Measurements from ENCODE around the gene CDK9.
A peak's percentile ranks its signal among the peaks of the same experiment; 100 is the strongest.

CDK9 gene

GRCh38 chr9:127761061-127761460 lies 24.8 kb upstream of the CDK9 start:
- H3K36me3 Mint-ChIP-seq (ENCODE audit: low read depth), result peaks cover 7% of the 10 kb centered on the region
- no peak for TF ChIP-seq CTCF (IDR thresholded peaks at IDR 0.05; ENCODE audit: unreplicated experiment in 3 of 3)
- no peaks in the 10 kb centered on the region for H3K9me3 Mint-ChIP-seq

GRCh38 chr9:127761491-127761956 lies 24.3 kb upstream of the CDK9 start:
- Mint-ChIP-seq H3K36me3 (ENCODE audit: low read depth) (peaks cover 11% of the 10 kb centered on the region), H3K27me3 (ENCODE audit: low read depth) (peaks cover 27% of the 10 kb centered on the region), H3K9me3 (no peaks in the 10 kb centered on the region), H3K4me3 (no peak overlapping the region), H3K4me1 (peaks cover 12% of the 10 kb centered on the region), H3K27ac (no peak overlapping the region)
- no peak for TF ChIP-seq CTCF (IDR thresholded peaks at IDR 0.05; ENCODE audit: unreplicated experiment in 3 of 3)

More at GRCh38 chr9:127761061-127761460, 24.8 kb upstream of the CDK9 start:
- H3K4me1 Mint-ChIP-seq, result peaks cover 12% of the 10 kb centered on the region
- H3K27me3 Mint-ChIP-seq (ENCODE audit: low read depth), result peaks cover 30% of the 10 kb centered on the region
- H3K4me3 Mint-ChIP-seq, result no peak overlapping the region
- H3K27ac Mint-ChIP-seq, result no peak overlapping the region

- no peak for TF ChIP-seq CTCF (IDR thresholded peaks at IDR 0.05; ENCODE audit: unreplicated experiment in 3 of 3)
- peaks cover 21% of the 10 kb centered on the region for H3K27me3 Mint-ChIP-seq (ENCODE audit: low read depth)
- H3K4me3 Mint-ChIP-seq, result no peak overlapping the region
- H3K27ac Mint-ChIP-seq, result peak overlapping the region in 1 of 3 experiments; percentile 46
- no peaks in the 10 kb centered on the region for H3K9me3 Mint-ChIP-seq
- H3K36me3 Mint-ChIP-seq (ENCODE audit: low read depth), result peaks cover 11% of the 10 kb centered on the region
- H3K4me1 Mint-ChIP-seq, result peaks cover 15% of the 10 kb centered on the region
Observed at GRCh38 chr9:127762111-127762676, 23.6 kb upstream of the CDK9 start.

- Mint-ChIP-seq H3K4me3 (no peak overlapping the region), H3K9me3 (no peaks in the 10 kb centered on the region), H3K27ac (peak overlapping the region; percentile 73 to 90 (median 86)), H3K4me1 (peaks cover 30% of the 10 kb centered on the region), H3K36me3 (ENCODE audit: low read depth) (peaks cover 11% of the 10 kb centered on the region), H3K27me3 (ENCODE audit: low read depth) (peaks cover 12% of the 10 kb centered on the region)
- peak in 1 of 3 experiments; percentile 19 for TF ChIP-seq CTCF (IDR thresholded peaks at IDR 0.05; ENCODE audit: unreplicated experiment in 3 of 3)
Observed at GRCh38 chr9:127763918-127764384, 21.9 kb upstream of the CDK9 start.

GRCh38 chr9:127765418-127765817 lies 20.4 kb upstream of the CDK9 start:
- Mint-ChIP-seq H3K4me3 (peak overlapping the region in 1 of 3 experiments; percentile 34), H3K4me1 (peaks cover 37% of the 10 kb centered on the region), H3K9me3 (no peaks in the 10 kb centered on the region), H3K27me3 (ENCODE audit: low read depth) (peaks cover 12% of the 10 kb centered on the region), H3K36me3 (ENCODE audit: low read depth) (peaks cover 11% of the 10 kb centered on the region), H3K27ac (peak overlapping the region in 2 of 3 experiments; percentile 50 to 78)
- TF ChIP-seq CTCF (IDR thresholded peaks at IDR 0.05; ENCODE audit: unreplicated experiment in 3 of 3), result no peak

- Mint-ChIP-seq H3K4me3 (peak overlapping the region; percentile 34 to 66 (median 35)), H3K27me3 (ENCODE audit: low read depth) (peaks cover 6% of the 10 kb centered on the region), H3K9me3 (no peaks in the 10 kb centered on the region), H3K36me3 (ENCODE audit: low read depth) (peaks cover 11% of the 10 kb centered on the region), H3K4me1 (peaks cover 41% of the 10 kb centered on the region), H3K27ac (peak overlapping the region; percentile 89 to 99 (median 95))
- TF ChIP-seq CTCF (IDR thresholded peaks at IDR 0.05; ENCODE audit: unreplicated experiment in 3 of 3), result no peak
Observed at GRCh38 chr9:127767410-127767809, 18.4 kb upstream of the CDK9 start.

Measured in nephron (organoid).